OCI-LY3 (cell line): ENCODE data around the gene LY6G6C.
A peak's percentile ranks its signal among the peaks of the same experiment; 100 is the strongest.

Experiments
- H2AFZ ChIP-seq: fragments of 200-600, 300-600 bp; shearing (Covaris generic); 2 replicates; pipeline ENCODE4 v1.6.0; 2014; ENCODE audit warnings: antibody characterized with exemption, low read depth, low read length
- H3K27ac ChIP-seq: fragments of 200-600, 300-600 bp; sonication (generic); 2 replicates; pipeline ENCODE4 v1.5.1; 2014; ENCODE audit warnings: mild to moderate bottlenecking, low read length, moderate library complexity, mixed read lengths
- H3K27me3 ChIP-seq: fragments of 200-600, 300-600 bp; sonication (generic); 2 replicates; pipeline ENCODE4 v1.6.1; 2014; ENCODE audit warnings: low read depth, low read length, mixed read lengths
- H3K36me3 ChIP-seq: fragments of 200-600, 300-600 bp; sonication (generic); replicated peaks from 2 replicates; pipeline ENCODE3; 2014; ENCODE audit warnings: low read depth, low read length, mixed read lengths
- H3K4me1 ChIP-seq: fragments of 300-600, 200-600 bp; sonication (generic); 2 replicates; pipeline ENCODE4 v1.6.1; 2014; ENCODE audit warnings: low read length, mixed read lengths
- H3K4me2 ChIP-seq: fragments of 200-600, 300-600 bp; sonication (generic); 2 replicates; pipeline ENCODE4 v1.6.1; 2014; ENCODE audit warnings: low read length, mixed read lengths
- H3K4me3 ChIP-seq: fragments of 300-600, 200-600 bp; sonication (generic); 2 replicates; pipeline ENCODE4 v1.5.1; 2014; ENCODE audit warnings: antibody characterized with exemption, mild to moderate bottlenecking, low read length, moderate library complexity
- H3K79me2 ChIP-seq: fragments of 300-600, 200-600 bp; shearing (Covaris generic); 2 replicates; pipeline ENCODE4 v1.6.1; 2014; ENCODE audit warnings: mild to moderate bottlenecking, low read length, mixed read lengths
- H3K9ac ChIP-seq: fragments of 300-600, 200-600 bp; shearing (Covaris generic); 2 replicates; pipeline ENCODE4 v1.6.0; 2014; ENCODE audit warnings: mild to moderate bottlenecking, low read length, moderate library complexity
- H3K9me3 ChIP-seq: fragments of 200-600, 300-600 bp; shearing (Covaris generic); 2 replicates; pipeline ENCODE4 v1.6.1; 2014; ENCODE audit warnings: low read length, mixed read lengths; ENCODE audit not compliant: insufficient read depth
- H4K20me1 ChIP-seq: fragments of 200-600, 300-600 bp; sonication (generic); 2 replicates; pipeline ENCODE4 v1.6.1; 2016; ENCODE audit warnings: low read length, mixed read lengths; ENCODE audit not compliant: insufficient read depth
- EZH2phosphoT487 ChIP-seq: fragments of 200-600 bp; shearing (Covaris generic); IDR thresholded peaks from 2 replicates; pipeline ENCODE4 v1.6.1; 2018; ENCODE audit warnings: antibody characterized with exemption, mixed run types, low read depth
- TF ChIP-seq, protein P1 (sequence below): fragments of 200-600, 300-600 bp; sonication (generic); IDR thresholded peaks from 2 replicates; pipeline ENCODE4 v1.5.1; 2014; ENCODE audit warnings: antibody characterized with exemption, low read length, low read depth

Gene LY6G6C

DNA sequence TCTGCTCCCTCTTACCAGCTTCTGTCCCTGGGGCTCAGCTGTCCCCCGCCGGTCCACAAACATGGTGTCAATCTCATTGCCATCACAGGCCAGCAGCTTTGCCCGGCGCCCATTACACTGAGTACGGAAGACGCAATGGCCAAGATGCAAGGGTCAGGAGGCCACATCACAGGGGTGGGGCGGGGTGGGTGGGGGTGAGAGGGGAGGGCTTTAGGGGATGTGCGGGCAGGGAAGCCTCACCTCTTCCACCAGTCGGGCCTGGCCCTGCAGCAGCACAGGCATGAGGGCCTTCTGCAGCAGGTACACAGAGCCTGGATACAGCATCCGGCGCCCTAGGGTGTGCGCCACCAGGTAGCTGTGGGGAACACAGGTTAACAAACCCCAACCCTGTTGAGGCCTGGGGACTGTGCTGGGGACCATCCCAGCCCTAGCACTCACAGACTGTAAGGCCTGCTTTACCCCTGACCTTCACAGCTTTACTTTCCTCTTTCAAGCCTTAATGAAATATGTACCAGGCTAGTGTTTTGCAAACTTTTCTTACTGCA, 29.9 kb downstream of the LY6G6C start:
- no peaks in the 10 kb centered on the region for H3K9me3 ChIP-seq
- H3K4me3 ChIP-seq: no peak overlapping the region
- no peaks in the 10 kb centered on the region for H4K20me1 ChIP-seq
- peaks cover 5% of the 10 kb centered on the region; the same call in 1 of the 2 replicates for H3K4me1 ChIP-seq
- H3K27ac ChIP-seq: no peak overlapping the region
- H3K36me3 ChIP-seq: peaks cover 2% of the 10 kb centered on the region
- no peak overlapping the region for H2AFZ ChIP-seq
- TF ChIP-seq EZH2phosphoT487: no peak
- TF ChIP-seq, protein P1, sequence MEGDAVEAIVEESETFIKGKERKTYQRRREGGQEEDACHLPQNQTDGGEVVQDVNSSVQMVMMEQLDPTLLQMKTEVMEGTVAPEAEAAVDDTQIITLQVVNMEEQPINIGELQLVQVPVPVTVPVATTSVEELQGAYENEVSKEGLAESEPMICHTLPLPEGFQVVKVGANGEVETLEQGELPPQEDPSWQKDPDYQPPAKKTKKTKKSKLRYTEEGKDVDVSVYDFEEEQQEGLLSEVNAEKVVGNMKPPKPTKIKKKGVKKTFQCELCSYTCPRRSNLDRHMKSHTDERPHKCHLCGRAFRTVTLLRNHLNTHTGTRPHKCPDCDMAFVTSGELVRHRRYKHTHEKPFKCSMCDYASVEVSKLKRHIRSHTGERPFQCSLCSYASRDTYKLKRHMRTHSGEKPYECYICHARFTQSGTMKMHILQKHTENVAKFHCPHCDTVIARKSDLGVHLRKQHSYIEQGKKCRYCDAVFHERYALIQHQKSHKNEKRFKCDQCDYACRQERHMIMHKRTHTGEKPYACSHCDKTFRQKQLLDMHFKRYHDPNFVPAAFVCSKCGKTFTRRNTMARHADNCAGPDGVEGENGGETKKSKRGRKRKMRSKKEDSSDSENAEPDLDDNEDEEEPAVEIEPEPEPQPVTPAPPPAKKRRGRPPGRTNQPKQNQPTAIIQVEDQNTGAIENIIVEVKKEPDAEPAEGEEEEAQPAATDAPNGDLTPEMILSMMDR: no peak
- H3K4me2 ChIP-seq: no peak overlapping the region
- no peaks in the 10 kb centered on the region for H3K79me2 ChIP-seq
- no peaks in the 10 kb centered on the region for H3K27me3 ChIP-seq
- H3K9ac ChIP-seq: no peak overlapping the region

DNA sequence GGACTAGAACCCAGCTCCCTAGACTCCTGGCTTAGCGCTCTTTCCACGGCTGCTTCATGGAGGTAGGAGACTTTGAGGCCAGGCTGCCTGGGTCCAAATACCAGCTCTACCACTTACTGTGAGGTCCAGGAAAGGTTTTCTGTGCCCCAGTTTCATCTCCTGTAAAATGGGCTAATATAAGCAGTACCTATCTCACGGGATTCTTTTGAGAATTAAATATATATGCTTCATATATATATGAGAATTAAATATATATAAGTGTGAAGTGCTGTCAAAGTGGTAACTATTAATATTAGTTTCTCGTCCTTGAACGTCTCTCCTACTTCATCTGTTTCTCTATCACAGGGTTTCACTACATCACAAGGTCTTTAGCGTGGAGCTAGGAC, 30.5 kb downstream of the LY6G6C start:
- Histone ChIP-seq H3K9me3 (no peaks in the 10 kb centered on the region), H3K4me2 (no peak overlapping the region), H3K27me3 (no peaks in the 10 kb centered on the region), H3K27ac (no peak overlapping the region), H2AFZ (no peak overlapping the region), H3K9ac (no peak overlapping the region), H3K4me3 (no peak overlapping the region), H3K36me3 (peaks cover 2% of the 10 kb centered on the region), H3K79me2 (no peaks in the 10 kb centered on the region), H3K4me1 (peaks cover 5% of the 10 kb centered on the region; the same call in 1 of the 2 replicates), H4K20me1 (no peaks in the 10 kb centered on the region)
- TF ChIP-seq, protein P1: no peak
- TF ChIP-seq EZH2phosphoT487: no peak

DNA sequence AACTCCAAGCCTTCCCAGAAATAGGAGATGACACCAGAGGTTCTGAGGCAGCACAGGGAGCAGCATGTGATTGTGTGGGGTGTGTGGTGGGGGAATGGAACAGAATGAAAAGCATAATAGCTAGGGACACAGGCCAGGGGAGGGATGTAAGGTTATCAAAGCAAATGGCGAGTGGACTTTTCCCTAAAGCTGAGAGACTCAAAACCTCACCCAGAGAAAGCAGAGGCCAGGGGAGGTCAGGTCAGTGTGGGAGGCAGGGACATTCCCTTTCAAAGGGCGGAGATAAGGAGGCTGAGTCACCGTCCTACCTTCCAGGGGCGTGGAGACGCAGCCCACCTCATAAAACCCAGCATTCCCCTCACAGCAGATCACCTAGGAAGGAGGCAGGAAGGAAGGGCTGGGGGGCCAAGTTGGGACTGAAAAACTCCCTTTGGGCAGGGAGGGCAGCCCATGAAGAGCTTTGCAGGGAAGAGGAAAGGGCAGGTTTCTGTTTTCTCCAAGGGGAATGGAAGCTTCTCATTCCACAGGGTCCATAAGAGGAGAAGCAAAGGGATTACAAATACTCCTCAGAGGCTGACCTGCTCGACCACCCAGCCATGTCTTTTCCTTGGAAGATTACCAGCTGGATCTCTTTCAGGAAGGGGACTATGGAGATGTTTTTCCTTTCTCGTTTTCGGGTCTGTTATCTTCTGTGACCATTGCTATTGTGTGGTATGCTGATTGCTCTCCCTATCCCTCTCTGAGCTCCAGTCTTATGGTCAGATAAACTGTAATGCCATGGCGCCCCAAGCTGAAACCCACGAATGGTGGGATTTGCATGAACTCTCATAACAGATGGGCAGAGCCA, 31.1 kb downstream of the LY6G6C start:
- no peaks in the 10 kb centered on the region for H3K79me2 ChIP-seq
- H3K27me3 ChIP-seq: no peaks in the 10 kb centered on the region
- H3K9me3 ChIP-seq: no peaks in the 10 kb centered on the region
- H2AFZ ChIP-seq: no peak overlapping the region
- no peak overlapping the region for H3K4me3 ChIP-seq
- no peak overlapping the region for H3K27ac ChIP-seq
- H3K4me2 ChIP-seq: no peak overlapping the region
- peaks cover 5% of the 10 kb centered on the region; the same call in 1 of the 2 replicates for H3K4me1 ChIP-seq
- no peaks in the 10 kb centered on the region for H4K20me1 ChIP-seq
- peaks cover 2% of the 10 kb centered on the region for H3K36me3 ChIP-seq
- H3K9ac ChIP-seq: no peak overlapping the region
- no peak for TF ChIP-seq EZH2phosphoT487
- TF ChIP-seq, protein P1: no peak

- H4K20me1 ChIP-seq: no peaks in the 10 kb centered on the region
- no peaks in the 10 kb centered on the region for H3K9me3 ChIP-seq
- H3K36me3 ChIP-seq: peaks cover 2% of the 10 kb centered on the region
- no peak overlapping the region for H3K4me3 ChIP-seq
- H2AFZ ChIP-seq: no peak overlapping the region
- no peaks in the 10 kb centered on the region for H3K79me2 ChIP-seq
- no peak overlapping the region for H3K27ac ChIP-seq
- no peaks in the 10 kb centered on the region for H3K27me3 ChIP-seq
- H3K4me1 ChIP-seq: peaks cover 5% of the 10 kb centered on the region; the same call in 1 of the 2 replicates
- H3K4me2 ChIP-seq: no peak overlapping the region
- H3K9ac ChIP-seq: no peak overlapping the region
- TF ChIP-seq EZH2phosphoT487: no peak
- TF ChIP-seq, protein P1: peak; percentile 25; the same call in 1 of the 2 replicates
Observed at GRCh38 chr6:31689249-31690110, 32.1 kb downstream of the LY6G6C start.
